ENCODE data around the gene CNTNAP5. TPM values are rescaled to one million over a fixed set of nuclear protein-coding genes. Genes with fewer than 3 reads are reported as not detected.

The CNTNAP5 gene
- total and polyA plus RNA-seq, 9 of the 15 experiments (the other 6 are each of a cell fraction or from before 2014, with no cell fraction given) = not detected

DNA sequence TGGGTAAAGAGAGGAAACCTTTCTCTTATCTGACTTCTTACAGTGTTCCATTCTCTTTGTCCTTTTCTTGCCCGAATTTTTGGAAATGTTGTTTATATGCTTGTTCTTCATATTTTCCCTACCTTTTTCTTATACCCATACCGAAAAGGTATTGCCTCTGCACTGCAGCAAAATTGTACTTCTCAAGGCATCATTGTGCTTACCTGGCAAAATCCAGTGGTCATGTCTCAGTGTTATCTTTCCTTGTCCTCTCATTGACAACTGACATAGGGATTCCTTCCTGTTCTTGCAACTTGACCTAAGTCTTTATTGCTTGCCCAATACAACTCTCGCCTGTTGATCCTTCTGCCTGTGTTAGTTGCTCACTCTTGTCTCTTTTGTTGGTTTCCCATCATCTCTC lies 842.2 kb downstream of the CNTNAP5 start:
- intact Hi-C loops (cut with micrococcal nuclease) = no loop called here
- no peaks in the 10 kb centered on the region for H3K79me2 ChIP-seq (ENCODE audit: control insufficient read depth, insufficient read depth, low read length)
- ATAC-seq = no peak
- no TSS peak for BruUV-seq (replicated peaks)
- H3K36me3 ChIP-seq (ENCODE audit: control insufficient read depth, insufficient read depth, low read length) = no peaks in the 10 kb centered on the region
- CTCF ChIA-PET (ENCODE audit: low intra/inter-chr PET ratio) = interaction anchor here (0.6 kb wide), 1 partner anchor 1794 kb away, joined by 3 read pairs; no protein-coding TSS in a partner anchor
- in situ Hi-C loops (cut with MboI) = no loop called here
- H3K9ac ChIP-seq (ENCODE audit: insufficient read depth in 1 of 2, low read depth in 2 of 2, low read length in 2 of 2) = no peak overlapping the region
- H3K27ac ChIP-seq (ENCODE audit: extremely low read depth, low read depth, low read length) = no peak overlapping the region
- TF ChIP-seq, protein P1, sequence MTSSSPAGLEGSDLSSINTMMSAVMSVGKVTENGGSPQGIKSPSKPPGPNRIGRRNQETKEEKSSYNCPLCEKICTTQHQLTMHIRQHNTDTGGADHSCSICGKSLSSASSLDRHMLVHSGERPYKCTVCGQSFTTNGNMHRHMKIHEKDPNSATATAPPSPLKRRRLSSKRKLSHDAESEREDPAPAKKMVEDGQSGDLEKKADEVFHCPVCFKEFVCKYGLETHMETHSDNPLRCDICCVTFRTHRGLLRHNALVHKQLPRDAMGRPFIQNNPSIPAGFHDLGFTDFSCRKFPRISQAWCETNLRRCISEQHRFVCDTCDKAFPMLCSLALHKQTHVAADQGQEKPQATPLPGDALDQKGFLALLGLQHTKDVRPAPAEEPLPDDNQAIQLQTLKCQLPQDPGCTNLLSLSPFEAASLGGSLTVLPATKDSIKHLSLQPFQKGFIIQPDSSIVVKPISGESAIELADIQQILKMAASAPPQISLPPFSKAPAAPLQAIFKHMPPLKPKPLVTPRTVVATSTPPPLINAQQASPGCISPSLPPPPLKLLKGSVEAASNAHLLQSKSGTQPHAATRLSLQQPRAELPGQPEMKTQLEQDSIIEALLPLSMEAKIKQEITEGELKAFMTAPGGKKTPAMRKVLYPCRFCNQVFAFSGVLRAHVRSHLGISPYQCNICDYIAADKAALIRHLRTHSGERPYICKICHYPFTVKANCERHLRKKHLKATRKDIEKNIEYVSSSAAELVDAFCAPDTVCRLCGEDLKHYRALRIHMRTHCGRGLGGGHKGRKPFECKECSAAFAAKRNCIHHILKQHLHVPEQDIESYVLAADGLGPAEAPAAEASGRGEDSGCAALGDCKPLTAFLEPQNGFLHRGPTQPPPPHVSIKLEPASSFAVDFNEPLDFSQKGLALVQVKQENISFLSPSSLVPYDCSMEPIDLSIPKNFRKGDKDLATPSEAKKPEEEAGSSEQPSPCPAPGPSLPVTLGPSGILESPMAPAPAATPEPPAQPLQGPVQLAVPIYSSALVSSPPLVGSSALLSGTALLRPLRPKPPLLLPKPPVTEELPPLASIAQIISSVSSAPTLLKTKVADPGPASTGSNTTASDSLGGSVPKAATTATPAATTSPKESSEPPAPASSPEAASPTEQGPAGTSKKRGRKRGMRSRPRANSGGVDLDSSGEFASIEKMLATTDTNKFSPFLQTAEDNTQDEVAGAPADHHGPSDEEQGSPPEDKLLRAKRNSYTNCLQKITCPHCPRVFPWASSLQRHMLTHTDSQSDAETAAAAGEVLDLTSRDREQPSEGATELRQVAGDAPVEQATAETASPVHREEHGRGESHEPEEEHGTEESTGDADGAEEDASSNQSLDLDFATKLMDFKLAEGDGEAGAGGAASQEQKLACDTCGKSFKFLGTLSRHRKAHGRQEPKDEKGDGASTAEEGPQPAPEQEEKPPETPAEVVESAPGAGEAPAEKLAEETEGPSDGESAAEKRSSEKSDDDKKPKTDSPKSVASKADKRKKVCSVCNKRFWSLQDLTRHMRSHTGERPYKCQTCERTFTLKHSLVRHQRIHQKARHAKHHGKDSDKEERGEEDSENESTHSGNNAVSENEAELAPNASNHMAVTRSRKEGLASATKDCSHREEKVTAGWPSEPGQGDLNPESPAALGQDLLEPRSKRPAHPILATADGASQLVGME (CRISPR knock-in tag; IDR thresholded peaks at IDR 0.05) = no peak
- TF ChIP-seq NR2C2 (CRISPR knock-in tag; IDR thresholded peaks at IDR 0.05) = no peak
- TF ChIP-seq NR2C2 (tag; IDR thresholded peaks at IDR 0.05) = no peak
- 0 out of 2 replicates have a peak, but pooled peaks have one; percentile 9 for TF ChIP-seq MAFG (tag; conservative IDR thresholded peaks at IDR 0.05)
- 0% methylated on average over 3 of the region's 3 CpGs for WGBS (ENCODE audit: insufficient coverage, low coverage, missing lambda C conversion rate)
- no peak overlapping the region for H3K4me2 ChIP-seq (ENCODE audit: insufficient read depth, low read length)
- DNase-seq (ENCODE audit: extremely low read depth in 1 of 4, low spot score in 3 of 4) = no peak
- POLR2A ChIA-PET = no interaction called here
- no peaks in the 10 kb centered on the region for H3K9me3 ChIP-seq (replicated peaks; ENCODE audit: control insufficient read depth, insufficient read depth, low read depth, low read length)
- H2AFZ ChIP-seq (ENCODE audit: low read depth, low read length) = no peak overlapping the region
- no peaks in the 10 kb centered on the region for H4K20me1 ChIP-seq (replicated peaks; ENCODE audit: control insufficient read depth, insufficient read depth, low read length)
- no peak for FAIRE-seq
- H3K9me1 ChIP-seq (ENCODE audit: control insufficient read depth, insufficient read depth, low read length) = no peaks in the 10 kb centered on the region
- H3K4me1 ChIP-seq (replicated peaks in 1 of 2; ENCODE audit: control insufficient read depth in 2 of 2, insufficient read depth in 2 of 2, low read length in 2 of 2) = no peaks in the 10 kb centered on the region
- H3K27me3 ChIP-seq (ENCODE audit: control insufficient read depth in 2 of 2, insufficient read depth in 2 of 2, low read length in 2 of 2) = no peaks in the 10 kb centered on the region
- no peak overlapping the region for H3K4me3 ChIP-seq

Measured in K562 (cell line).